Femur (tissue), 1 donor: ENCODE measurements around the gene CACNA2D4.
"Not testable (repeated sequence)": the region's sequence is repeated elsewhere in the genome, so short reads cannot be mapped to it uniquely, and the experiment has no call there.

Experiments used
- DNase-seq: peaks from one replicate; pipeline ENCODE4 v3.0.0-alpha.2; 2017

The CACNA2D4 gene

DNA sequence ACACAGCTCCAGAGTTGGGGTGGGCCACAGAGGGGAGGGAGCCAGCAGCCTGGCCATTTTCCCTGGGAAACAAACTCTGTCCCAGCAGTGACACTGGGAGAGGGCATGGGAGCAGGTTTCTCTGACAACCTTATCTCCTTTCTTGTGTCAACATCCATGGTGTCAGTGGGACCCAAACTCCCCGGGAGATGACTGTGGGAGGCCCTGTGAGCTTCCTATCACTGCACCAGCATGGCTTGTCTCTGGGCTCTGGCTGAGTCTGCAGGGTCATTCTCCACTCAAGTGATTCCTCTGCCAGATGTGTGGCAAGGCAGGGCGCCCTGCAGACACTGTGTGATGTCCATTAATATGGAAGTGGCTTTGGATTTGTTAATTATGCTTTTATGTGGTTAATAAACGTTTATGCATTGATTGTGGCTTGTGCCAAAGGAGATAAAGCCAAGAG, 88.0 kb downstream of the CACNA2D4 start:
- no peak for DNase-seq

DNA sequence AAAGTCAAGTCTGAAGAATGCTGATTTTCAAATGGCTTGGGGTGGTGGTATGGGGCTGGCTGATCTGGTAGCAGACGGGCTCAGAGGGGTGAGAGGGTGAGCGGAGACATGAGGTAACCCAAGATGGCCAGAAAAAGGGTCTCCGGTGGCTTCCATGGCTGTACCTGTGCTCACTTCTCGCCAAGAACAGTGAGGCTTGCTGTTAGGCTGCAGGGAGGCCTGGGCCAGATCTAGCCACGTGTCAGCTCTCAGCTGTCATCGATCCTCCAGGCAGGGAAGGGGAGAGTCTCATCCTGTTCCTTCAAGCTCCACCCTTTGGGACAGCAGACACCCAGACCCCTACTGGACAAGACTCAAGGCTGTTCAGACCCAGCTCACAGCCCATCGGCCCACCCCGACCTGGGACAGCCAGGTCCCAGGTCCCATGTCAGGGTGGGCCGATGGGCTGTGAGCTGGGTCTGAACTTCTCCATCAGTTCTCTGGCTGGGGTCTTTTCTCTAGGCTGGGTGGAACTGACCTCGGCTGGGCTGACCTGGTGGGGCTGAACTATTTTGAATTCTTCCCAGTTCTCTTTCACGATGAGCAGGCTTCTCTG, 89.0 kb downstream of the CACNA2D4 start:
- DNase-seq: no peak

DNA sequence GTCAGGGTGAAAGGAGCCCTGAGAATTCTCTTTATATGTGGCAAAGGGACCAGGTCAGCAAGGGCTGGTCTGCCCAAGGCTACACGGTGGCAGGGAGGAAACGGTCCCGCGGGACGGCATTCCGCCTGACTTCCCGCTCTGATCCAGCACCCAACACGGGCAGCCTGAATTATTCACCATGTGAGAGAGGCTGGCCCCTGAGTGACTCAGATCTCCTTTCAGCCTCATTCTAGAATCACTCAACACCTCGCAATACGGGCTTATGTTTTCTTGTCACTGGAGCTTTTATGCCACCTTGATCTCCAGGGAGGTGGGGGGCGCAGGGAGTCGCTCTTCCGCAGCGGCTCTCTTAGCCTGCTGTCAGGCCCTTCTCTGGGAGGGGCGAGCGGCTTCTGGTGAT, 89.6 kb downstream of the CACNA2D4 start:
- no peak for DNase-seq

DNA sequence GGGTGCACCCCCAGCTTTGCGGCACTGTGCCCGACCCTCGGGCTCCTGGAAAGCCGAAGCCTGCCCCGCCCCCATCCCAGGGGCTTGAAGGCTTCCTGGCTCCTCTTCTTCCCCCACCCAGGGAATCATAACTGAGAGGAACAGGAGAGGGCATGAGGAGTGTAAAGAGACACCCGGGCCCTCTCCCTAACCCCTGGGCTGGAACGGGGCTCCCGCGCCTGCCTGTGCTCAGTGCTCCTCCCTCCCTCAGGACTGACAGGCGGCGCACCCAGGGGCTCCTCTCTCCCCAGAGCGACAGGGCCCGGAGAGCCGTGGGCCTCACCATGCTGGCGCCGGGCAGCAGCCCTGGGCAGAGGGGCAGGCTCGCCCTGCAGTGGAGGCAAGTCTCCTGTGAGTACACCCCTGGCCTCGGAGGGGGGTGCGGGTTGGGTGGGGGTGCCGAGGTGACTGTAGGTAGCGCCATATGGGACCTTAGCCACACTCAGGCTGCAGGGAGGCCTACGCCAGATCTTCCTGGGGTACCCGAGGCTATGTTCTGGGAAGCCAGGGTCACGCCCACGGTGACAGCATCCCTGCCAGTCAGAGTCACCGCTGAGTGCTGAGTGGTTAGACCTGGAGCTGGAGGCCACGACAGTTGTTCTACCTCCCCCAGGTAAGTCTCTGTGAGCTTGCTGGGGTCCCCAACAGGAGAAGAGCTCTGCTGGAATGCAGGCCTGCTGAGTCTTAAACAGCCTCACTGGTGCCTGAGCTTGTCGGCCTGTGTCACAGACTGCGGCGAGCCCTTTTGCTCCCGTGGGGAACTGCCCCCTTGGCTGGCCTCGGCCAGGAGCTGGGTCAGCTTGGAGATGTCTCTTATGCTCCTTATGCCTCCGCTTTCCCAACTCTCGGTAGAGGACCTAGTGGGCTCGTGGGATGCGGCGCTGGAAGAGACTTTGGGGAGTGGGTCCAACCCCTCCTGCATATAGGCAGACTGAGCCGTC, 90.3 kb downstream of the CACNA2D4 start:
- DNase-seq: no peak

DNA sequence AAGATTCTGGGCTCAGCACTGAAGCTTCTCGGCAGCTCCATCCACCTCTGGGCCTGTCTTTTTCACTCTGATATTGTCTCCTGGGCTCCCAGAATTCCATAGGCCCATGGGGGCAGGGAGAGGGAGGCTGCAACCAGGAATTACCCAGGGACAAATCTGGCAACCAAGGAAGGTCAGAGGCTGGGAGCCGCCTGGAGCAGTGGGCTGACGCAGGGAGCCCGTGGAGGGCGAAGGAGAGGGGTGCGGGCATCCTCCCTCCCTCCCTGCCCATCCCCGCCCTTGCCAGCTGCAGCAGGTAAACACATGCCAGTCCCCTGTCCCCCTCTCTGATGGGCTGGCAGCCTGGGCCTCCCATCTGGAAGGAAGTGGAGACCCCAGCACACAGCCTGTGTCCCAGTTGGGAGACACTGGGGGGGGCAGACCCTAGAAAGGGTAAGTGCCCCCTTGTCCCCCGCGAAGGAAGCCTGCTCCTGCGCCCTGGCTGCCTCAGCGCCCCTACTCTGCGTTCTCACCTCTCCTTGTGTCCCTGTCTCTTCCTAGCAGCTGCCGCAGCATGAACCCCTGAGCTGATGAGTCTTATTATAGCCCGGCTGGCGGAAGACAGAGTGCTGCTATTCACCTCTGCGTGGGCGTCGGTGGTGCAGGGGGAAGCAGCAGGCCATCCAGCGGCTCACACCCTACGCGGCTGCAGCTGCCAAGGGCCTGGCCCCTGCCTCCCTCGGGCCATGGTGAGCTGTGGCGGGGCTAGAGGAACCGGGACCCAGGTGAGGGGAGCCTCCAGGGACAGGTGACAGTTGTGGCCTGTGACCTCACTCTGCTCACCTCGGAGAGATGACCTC, 91.4 kb downstream of the CACNA2D4 start:
- DNase-seq: no peak

DNA sequence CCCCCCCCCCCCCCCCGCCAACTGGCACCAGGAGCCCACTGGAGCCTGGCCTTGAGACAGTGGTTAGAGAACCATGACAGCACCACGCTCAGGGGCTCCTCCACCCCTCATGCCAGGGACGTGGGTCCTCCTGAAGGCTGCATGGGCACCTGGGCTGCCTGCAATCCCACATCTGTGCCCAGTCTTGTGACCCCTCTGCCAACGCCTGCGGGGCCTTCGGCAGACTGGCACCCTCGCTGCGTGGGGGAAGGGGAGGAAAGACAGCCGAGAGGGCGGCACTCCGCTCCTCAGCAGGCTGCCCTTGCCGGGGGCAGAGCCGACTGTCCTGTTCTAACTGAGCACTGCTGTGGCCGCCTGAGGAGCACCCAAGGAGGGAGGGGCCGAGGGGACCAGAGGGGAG, 92.1 kb downstream of the CACNA2D4 start:
- no peak for DNase-seq

DNA sequence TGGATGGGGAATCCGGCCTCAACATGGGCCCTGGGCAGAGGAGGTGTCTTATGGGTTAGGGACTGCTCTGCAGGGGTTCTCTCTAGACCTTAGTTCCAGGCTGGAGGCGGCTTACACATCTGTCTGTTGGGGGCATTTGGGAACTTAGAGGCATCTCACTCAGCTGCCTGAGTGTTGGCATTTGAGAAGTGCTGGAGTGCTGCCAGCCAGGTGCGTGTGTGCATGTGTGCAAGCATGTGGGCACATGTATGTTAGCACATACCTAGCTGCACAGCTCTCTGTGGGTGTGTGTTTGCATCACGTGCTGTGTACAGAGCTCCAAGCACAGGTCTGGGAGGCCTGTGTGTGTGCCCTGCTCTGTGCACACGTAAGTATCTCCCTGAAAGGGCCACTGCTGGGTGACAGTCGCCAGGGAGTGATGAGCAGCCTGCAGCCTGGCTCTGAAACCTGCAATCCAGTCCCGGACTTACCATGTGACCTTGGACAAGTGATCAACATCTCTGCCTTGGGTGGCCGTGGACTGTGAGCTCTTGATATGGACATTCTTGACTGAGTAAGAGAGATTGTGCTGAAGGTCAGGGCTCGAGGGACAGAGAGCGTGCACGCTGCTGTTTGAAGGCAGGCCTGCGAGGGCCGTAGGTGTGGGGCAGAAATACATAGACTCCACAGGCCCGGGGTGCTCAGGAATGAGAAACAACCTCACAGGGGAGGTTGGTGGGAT, 92.9 kb downstream of the CACNA2D4 start:
- no peak for DNase-seq

DNA sequence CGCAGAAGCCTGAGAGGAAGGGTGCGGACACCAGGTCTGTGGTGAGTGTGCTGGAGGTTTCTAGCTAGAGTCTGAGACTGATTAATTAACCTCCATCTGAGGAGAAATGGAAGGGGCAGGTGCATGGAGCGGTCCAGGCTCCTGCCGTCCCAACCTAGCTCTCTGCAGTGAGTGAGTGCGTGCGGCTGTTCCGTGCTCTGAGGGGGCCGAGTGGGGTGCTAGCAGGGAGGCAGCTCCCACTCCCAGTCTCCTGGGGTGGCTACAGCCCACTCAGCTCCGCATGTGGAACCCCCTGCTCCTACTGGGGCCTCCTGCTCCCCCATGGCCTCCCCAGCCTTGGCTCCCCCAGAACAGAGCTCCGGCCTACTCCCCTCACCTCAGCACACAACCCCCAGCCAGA, 95.2 kb downstream of the CACNA2D4 start:
- no peak for DNase-seq

DNA sequence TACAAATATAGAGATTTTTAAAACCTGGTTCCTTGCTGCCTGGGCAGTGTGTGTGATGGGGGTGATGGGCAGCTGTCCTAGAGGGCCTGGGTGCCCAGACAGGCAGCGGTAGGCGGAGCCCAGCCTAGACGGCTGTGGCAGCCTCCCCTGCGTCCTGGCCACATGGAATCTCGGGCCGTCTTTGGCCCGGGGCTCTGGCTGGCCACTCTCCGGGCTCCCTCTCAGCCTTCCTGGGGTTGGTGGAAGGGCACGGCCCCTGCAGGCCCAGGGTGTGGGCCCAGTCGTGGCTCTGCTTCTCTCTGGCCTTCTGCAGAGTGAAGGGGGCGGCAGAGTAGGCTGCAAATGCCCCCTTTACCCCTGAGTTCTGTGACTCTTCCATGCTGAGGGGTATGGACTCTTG, 95.8 kb downstream of the CACNA2D4 start:
- no peak for DNase-seq

DNA sequence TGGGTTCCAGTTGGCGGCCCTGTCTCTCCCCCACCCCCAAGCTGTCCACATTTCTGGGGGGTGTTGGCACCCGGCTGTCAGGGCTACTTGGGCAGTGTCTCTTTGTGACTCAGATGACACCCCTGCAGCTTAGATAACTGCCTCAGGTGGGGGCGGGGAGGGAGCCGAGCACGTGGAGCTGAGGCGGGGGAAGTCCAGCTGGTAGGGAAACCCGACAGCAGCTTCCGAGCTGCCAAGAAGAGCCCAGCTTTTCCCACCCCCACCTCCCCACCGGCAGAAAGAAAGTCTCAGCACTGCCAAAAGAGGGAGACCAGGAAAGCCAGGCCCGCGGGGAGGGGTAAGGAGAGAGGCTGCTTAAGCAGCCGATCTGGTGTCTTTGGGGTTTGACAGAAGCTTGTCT, 96.6 kb downstream of the CACNA2D4 start:
- no peak for DNase-seq

DNA sequence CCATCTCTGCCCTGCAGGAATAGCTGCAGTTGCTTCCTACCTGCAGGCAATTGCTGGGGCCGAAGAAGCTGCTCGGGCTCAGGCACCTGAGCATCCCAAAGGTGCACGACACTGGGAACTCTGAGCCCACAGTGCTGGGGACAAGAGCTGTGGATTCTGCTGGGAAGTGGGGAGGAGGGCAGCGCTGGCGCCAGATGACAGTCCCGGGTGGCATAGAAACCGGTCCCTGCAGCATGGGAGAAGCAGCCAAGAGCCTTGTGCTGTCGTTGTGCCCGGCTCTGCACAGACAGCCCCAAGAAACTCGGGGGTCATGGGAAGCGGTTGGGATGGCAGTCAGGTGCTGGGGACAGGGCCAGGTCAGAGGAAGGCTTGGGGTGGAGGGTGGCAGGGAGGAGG, 97.6 kb downstream of the CACNA2D4 start:
- no peak for DNase-seq

DNA sequence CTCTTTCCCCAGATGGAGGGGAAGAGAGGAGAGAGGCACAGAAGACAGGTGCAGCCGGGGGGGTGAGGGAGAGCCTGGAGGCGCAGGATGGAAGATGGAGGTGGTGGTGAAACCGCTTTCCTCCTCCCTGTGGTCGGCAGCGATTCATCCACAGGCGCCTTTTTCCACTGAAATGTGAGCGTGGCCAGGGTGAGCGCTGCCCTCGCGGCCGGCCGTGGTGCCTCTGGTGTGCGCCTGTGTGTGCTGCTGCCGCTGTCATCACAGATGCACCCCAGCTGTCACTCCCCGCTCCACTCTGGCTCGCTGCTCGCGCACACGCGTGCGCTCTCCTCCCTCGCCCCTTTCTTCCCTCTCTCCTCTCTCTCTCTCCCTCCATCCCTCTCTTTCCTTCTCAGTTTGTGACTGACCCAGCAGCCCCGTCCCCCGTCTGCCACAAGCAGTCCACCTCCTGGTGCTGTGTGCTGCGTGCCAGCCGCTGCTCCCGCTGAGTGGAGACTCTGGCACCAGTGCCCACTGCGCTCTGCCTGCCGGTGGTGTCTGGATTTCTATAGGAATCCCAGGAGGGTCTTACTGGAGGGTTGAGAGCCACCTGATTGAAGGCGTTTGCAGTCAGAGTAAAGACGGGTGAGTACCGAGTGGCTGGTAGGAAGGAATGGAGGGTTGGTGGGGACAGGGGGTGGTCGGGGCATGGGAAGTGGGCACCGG, 98.1 kb downstream of the CACNA2D4 start, which contains the start of gene LRTM2:
TSS of gene LRTM2 (plus strand) at position 375 of the 705 bp plus-strand sequence. CDS start 7,584 bp downstream, outside the sequence.
- no peak for DNase-seq

DNA sequence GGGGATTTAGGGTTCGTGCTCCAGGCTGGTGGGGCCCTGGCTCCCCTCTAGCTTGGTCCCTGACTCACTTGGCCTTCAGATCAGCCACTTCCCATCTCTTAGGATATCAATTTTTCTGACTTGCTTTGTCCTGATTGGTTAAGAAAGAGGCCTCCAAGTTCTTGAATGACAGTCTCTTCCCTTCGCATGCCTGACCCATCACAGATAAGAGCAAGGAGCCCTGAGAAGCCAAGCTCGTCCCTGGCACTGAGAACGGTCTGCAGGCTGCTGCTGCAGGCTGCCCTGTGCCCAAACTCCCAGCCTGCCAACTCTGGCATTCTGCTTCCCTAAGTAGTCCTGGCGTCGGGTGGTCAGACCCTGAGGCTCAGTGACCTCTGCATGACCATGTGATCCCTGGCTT, 98.9 kb downstream of the CACNA2D4 start:
- no peak for DNase-seq

DNA sequence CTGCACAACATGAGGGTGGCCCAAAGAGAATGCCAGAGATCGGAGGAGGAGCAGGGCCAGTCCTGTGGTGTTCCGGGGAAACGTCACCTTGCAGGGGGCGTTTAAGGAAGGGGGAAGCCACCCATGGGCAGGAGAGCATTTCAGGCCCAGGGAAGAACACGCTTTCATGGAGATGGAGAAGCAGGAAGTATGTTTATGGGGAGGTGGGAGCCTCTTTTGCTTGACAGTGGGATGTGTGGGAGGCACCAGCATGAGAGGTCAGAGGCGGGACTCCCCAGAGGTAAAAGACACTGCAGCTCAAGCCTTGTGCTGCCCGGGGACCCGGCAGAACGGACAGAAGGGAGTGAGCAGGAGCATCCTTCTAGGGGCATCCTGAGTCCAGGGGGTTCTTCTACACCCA, 99.4 kb downstream of the CACNA2D4 start:
- no peak for DNase-seq

DNA sequence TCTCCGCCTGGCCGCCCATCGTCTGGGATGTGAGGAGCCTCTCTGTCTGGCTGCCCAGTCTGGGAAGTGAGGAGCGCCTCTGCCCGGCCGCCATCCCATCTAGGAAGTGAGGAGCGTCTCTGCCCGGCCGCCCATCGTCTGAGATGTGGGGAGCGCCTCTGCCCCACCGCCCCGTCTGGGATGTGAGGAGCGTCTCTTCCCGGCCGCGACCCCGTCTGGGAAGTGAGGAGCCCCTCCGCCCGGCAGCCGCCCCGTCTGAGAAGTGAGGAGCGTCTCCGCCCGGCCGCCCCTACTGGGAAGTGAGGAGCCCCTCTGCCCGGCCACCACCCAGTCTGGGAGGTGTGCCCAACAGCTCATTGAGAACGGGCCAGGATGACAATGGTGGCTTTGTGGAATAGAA, 100.5 kb downstream of the CACNA2D4 start:
- DNase-seq: not testable (repeated sequence)

DNA sequence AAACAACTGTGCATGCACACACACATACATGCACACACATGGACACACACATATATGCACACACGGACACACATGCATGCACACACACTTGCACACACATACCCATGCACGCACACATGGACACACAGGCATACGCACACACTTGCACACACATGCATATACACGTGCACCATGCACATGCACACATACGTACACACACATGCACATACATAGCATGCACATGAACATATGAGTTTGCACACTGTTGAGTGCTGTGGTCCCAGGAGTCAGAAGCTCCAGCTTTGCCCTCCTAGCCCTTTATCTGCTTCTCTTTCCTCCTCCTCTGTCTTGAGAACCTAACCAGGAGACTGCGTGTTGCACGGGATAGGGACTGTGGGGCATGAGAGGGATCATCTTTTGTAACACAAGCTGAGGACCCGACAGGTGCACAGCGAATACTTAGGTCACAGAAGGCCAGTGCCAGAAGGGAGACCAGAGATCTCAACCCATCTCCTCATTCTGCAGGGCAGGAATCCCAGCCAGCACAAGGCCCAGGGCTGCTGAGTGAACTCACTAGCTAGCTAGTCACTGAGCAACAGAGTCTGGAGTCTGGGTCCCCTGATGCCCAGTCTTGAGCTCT, 101.6 kb downstream of the CACNA2D4 start:
- DNase-seq: no peak

DNA sequence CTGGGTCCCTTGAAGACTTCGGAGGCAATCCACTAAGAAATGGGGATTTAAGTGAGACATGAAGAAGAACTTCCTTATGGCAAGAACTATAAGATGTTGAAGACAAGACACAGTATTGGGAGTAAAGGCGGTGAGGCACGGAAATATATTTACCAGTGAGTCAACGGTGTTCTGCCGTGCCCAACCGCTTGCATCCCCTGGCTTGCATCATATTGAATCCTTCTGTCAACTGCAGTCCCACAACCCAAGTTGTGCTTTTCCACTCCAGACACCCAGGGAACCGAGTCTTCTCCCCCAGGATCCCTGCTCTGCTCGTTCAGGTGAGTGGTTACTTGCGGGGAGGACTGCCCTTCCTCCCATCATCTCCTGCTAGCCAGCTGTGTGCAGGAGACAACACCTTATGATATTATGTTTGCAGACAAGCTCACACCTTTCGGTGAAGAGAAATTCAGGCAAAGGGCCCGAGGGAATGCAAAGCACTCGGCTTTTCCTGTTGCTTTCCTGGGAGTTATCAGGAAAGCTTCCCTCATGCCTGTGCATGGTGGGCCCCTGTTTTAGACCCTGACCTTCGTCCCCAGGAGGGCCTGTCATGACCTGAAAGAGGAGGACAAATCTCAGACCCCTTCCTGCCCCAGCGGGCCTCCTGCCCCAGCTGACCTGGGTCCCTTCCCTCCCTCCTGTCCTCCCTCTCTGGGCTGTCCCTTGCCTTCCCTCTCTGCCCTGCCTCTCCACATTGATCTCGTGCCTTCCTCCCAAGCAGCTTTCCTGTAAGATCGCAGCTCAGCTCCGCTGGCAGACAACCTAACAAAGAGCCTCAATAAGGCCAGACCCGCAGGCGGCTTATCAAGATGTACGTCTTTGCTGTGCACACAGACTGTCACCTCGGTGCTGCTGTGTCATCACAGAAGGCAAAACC, 102.4 kb downstream of the CACNA2D4 start:
- no peak for DNase-seq

DNA sequence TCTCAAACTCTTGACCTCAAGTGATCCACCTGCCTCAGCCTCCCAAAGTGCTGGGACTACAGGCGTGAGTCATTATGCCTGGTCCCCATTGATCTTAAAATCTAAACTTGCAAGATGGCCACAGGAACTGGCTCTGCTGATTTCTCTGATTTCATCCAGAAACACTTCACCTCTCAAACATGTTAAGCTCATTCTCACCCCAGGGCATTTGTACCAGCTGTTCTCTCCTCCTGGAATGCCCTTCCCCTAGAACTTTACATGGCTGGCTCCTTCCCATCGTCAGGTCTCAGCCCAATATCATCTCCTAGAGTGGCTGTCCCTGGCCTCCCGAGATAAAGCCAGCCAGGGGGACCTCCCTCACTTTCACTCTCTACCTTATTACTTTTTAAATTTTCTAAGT, 103.3 kb downstream of the CACNA2D4 start:
- DNase-seq: no peak

DNA sequence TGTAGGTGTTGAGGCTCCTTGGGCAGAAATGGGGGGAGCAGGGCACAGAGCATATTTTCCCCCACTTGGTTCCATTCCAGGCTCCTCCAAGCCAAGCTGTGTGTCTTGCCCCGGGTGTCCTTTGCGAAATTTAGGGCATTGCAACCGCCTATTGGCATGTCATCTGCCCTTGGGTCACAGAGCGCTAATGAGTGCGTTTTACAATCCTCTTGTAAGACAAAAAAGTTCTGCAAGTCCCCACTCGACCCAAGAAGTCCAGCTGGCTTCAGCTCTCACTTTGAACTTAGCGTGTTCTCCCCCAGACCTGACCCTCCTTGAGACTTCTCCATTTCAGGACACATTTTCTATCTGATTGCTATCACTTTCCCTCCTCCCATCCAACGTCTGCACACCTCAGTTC, 104.2 kb downstream of the CACNA2D4 start:
- no peak for DNase-seq

DNA sequence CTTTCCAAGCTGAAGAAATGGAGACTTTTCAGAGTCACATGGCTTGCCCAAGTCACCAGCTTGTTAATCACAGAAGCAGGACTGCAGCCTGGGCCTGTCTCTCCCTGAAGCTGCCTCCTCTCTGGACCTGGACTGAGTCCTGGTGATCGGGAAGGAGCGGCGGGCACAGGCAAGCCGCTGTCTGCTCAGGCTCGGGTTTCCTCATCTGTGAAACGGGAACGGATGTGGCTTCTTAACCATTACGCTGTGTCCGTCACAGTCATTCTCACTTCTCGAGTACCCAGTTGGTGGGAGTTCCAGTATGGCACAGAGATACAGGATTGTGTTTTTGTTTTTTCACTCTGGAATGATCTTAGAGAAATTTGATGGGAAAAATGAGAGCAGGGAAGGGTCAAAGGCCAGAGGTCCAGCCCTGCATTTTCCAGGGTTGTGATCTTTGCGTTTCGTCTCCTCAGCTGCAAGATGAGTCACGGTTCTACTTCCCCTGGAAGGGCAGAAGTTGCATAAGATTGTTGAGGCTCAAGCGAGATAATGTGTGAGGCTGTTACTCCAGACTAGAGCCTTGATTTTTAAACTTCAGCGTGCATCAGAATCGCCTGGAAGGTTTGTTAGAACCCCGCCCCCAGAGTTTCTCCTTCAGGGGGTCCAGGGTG, 105.7 kb downstream of the CACNA2D4 start:
- DNase-seq: no peak
